ENCODE results near the gene TEX9. TPM values are rescaled to one million over a fixed set of nuclear protein-coding genes. Genes with fewer than 3 reads are reported as not detected.
"Not testable (repeated sequence)": the region's sequence is repeated elsewhere in the genome, so short reads cannot be mapped to it uniquely, and the experiment has no call there.

TEX9 gene
- polyA plus RNA-seq (2013, experiment 1 of 2; ENCODE audit: insufficient read length), result 2.8 TPM
- polyA plus RNA-seq (2013, experiment 2 of 2; ENCODE audit: insufficient read length), result 3.8 TPM

GRCh38 chr15:56365075-56365711 is at the start of gene TEX9:
Gene TEX9, plus strand, starts transcription at chr15:56365426. Its CDS starts 25 bp downstream, at chr15:56365451.
- DNase-seq, result peak; percentile 87

GRCh38 chr15:56316561-56316960 is 48.7 kb upstream of the TEX9 start:
- DNase-seq, result not testable (repeated sequence)

- DNase-seq, result no peak
Observed at GRCh38 chr15:56320316-56320715, 44.9 kb upstream of the TEX9 start.

- DNase-seq, result no peak
Observed at GRCh38 chr15:56320861-56321260, 44.4 kb upstream of the TEX9 start.

GRCh38 chr15:56322444-56322843 is 42.8 kb upstream of the TEX9 start:
- no peak for DNase-seq

GRCh38 chr15:56323435-56323834 is 41.8 kb upstream of the TEX9 start:
- DNase-seq, result no peak

GRCh38 chr15:56325186-56325585 is 40.0 kb upstream of the TEX9 start:
- DNase-seq, result peak; percentile 25

GRCh38 chr15:56327721-56328502 is 37.3 kb upstream of the TEX9 start:
- no peak for DNase-seq

GRCh38 chr15:56337084-56337725 is 28.0 kb upstream of the TEX9 start:
- no peak for DNase-seq

- peak; percentile 10 for DNase-seq
Observed at GRCh38 chr15:56339594-56339993, 25.6 kb upstream of the TEX9 start.

GRCh38 chr15:56341201-56341600 is 24.0 kb upstream of the TEX9 start:
- DNase-seq, result no peak

- DNase-seq, result no peak
Observed at GRCh38 chr15:56342653-56343052, 22.6 kb upstream of the TEX9 start.

- DNase-seq, result no peak
Observed at GRCh38 chr15:56343879-56344278, 21.3 kb upstream of the TEX9 start.

- no peak for DNase-seq
Observed at GRCh38 chr15:56344336-56344735, 20.9 kb upstream of the TEX9 start.

- no peak for DNase-seq
Observed at GRCh38 chr15:56346414-56346813, 18.8 kb upstream of the TEX9 start.

- DNase-seq, result no peak
Observed at GRCh38 chr15:56349554-56349953, 15.7 kb upstream of the TEX9 start.

GRCh38 chr15:56351353-56351752 is 13.9 kb upstream of the TEX9 start:
- no peak for DNase-seq

GRCh38 chr15:56351957-56352506 is 13.2 kb upstream of the TEX9 start:
- no peak for DNase-seq

- DNase-seq, result peak; percentile 39
Observed at GRCh38 chr15:56353119-56353518, 12.1 kb upstream of the TEX9 start.

GRCh38 chr15:56353740-56354139 is 11.5 kb upstream of the TEX9 start:
- DNase-seq, result peak; percentile 1

GRCh38 chr15:56356616-56357015 is 8.6 kb upstream of the TEX9 start:
- DNase-seq, result peak; percentile 80

- DNase-seq, result no peak
Observed at GRCh38 chr15:56358604-56359003, 6.6 kb upstream of the TEX9 start.

- no peak for DNase-seq
Observed at GRCh38 chr15:56361987-56362386, 3.2 kb upstream of the TEX9 start.

Measured in fibroblast of skin of scalp (primary cell).